GM19452 (cell line): Measurements from ENCODE around the gene PRSS48.
"Not testable (repeated sequence)": the region's sequence is repeated elsewhere in the genome, so short reads cannot be mapped to it uniquely, and the experiment has no call there.

Experiments
- ATAC-seq: cut with Tn5 transposase; IDR thresholded peaks from one replicate; pipeline ENCODE4 v1.9.1; 2021; ENCODE audit not compliant: unreplicated experiment

Gene PRSS48

GRCh38 chr4:151316645-151317044 lies 39.7 kb downstream of the PRSS48 start:
- ATAC-seq, result no peak

- ATAC-seq, result no peak
Measured at GRCh38 chr4:151318307-151319006, 41.5 kb downstream of the PRSS48 start.

- ATAC-seq, result no peak
Measured at GRCh38 chr4:151319490-151319889, 42.5 kb downstream of the PRSS48 start.

- no peak for ATAC-seq
Measured at GRCh38 chr4:151321586-151321985, 44.6 kb downstream of the PRSS48 start.

GRCh38 chr4:151322161-151322560 lies 45.2 kb downstream of the PRSS48 start:
- ATAC-seq, result not testable (repeated sequence)

- ATAC-seq, result no peak
Measured at GRCh38 chr4:151322570-151322969, 45.6 kb downstream of the PRSS48 start.

GRCh38 chr4:151323667-151324066 lies 46.7 kb downstream of the PRSS48 start:
- ATAC-seq, result no peak

GRCh38 chr4:151324124-151324751 lies 47.3 kb downstream of the PRSS48 start:
- ATAC-seq, result no peak

GRCh38 chr4:151324752-151325110 lies 47.8 kb downstream of the PRSS48 start:
- no peak for ATAC-seq

- no peak for ATAC-seq
Measured at GRCh38 chr4:151325111-151325948, 48.4 kb downstream of the PRSS48 start, which contains the start of gene SH3D19. SH3D19 (minus strand) TSS chr4:151325605; CDS start chr4:151325352, 253 bp downstream.

- no peak for ATAC-seq
Measured at GRCh38 chr4:151325949-151326246, 48.9 kb downstream of the PRSS48 start.

GRCh38 chr4:151329217-151330007 lies 52.5 kb downstream of the PRSS48 start:
- no peak for ATAC-seq

- ATAC-seq, result no peak
Measured at GRCh38 chr4:151331276-151332042, 54.5 kb downstream of the PRSS48 start.

- ATAC-seq, result no peak
Measured at GRCh38 chr4:151339467-151339866, 62.5 kb downstream of the PRSS48 start.

GRCh38 chr4:151340751-151341385 lies 63.9 kb downstream of the PRSS48 start:
- no peak for ATAC-seq
